ENCODE data around the gene KDM4B. TPM values are rescaled to one million over a fixed set of nuclear protein-coding genes. Genes with fewer than 3 reads are reported as not detected.

Gene KDM4B
- total RNA-seq, 2 donors from 2014 or later: 49.1 to 54.0 TPM

- H3K36me3 ChIP-seq: peaks cover 21% of the 10 kb centered on the region
- H3K4me1 ChIP-seq (ENCODE audit: control insufficient read depth in 1 of 2, low read depth in 2 of 2): peaks cover 0 to 14% of the 10 kb centered on the region in 2 donors
- ATAC-seq (ENCODE audit: insufficient number of reproducible peaks, low FRiP score, low read depth) (no peak), DNase-seq (ENCODE audit: low spot score) (no peak)
- no peak overlapping the region for H3K27ac ChIP-seq
- no peak overlapping the region for H3K4me3 ChIP-seq
- no peak for TF ChIP-seq CTCF (IDR thresholded peaks at IDR 0.05)
- no peaks in the 10 kb centered on the region for H3K27me3 ChIP-seq (replicated peaks; ENCODE audit: insufficient read depth)
- no peaks in the 10 kb centered on the region for H3K9me3 ChIP-seq
Measured at GRCh38 chr19:5020368-5020767, 51.5 kb downstream of the KDM4B start.

GRCh38 chr19:5021046-5021445 is 52.1 kb downstream of the KDM4B start:
- Histone ChIP-seq H3K36me3 (peaks cover 21% of the 10 kb centered on the region), H3K4me1 (ENCODE audit: control insufficient read depth in 1 of 2, low read depth in 2 of 2) (peaks cover 0 to 14% of the 10 kb centered on the region in 2 donors), H3K9me3 (no peaks in the 10 kb centered on the region), H3K27ac (no peak overlapping the region), H3K4me3 (no peak overlapping the region), H3K27me3 (replicated peaks; ENCODE audit: insufficient read depth) (no peaks in the 10 kb centered on the region)
- no peak for DNase-seq (ENCODE audit: low spot score)
- no peak for TF ChIP-seq CTCF (IDR thresholded peaks at IDR 0.05)
- ATAC-seq (ENCODE audit: insufficient number of reproducible peaks, low FRiP score, low read depth): no peak

GRCh38 chr19:5022066-5022860 is 53.4 kb downstream of the KDM4B start:
- TF ChIP-seq CTCF (IDR thresholded peaks at IDR 0.05): no peak
- Histone ChIP-seq H3K27ac (no peak overlapping the region), H3K4me1 (ENCODE audit: control insufficient read depth in 1 of 2, low read depth in 2 of 2) (peaks cover 3 to 23% of the 10 kb centered on the region in 2 donors), H3K36me3 (peaks cover 10% of the 10 kb centered on the region), H3K4me3 (no peak overlapping the region), H3K9me3 (no peaks in the 10 kb centered on the region), H3K27me3 (replicated peaks; ENCODE audit: insufficient read depth) (no peaks in the 10 kb centered on the region)
- no peak for ATAC-seq (ENCODE audit: insufficient number of reproducible peaks, low FRiP score, low read depth)
- DNase-seq (ENCODE audit: low spot score): no peak

- no peak for DNase-seq (ENCODE audit: low spot score)
- ATAC-seq (ENCODE audit: insufficient number of reproducible peaks, low FRiP score, low read depth): no peak
- Histone ChIP-seq H3K27ac (no peak overlapping the region), H3K9me3 (no peaks in the 10 kb centered on the region), H3K4me1 (ENCODE audit: control insufficient read depth in 1 of 2, low read depth in 2 of 2) (peaks cover 3 to 23% of the 10 kb centered on the region in 2 donors), H3K4me3 (no peak overlapping the region), H3K36me3 (peaks cover 7% of the 10 kb centered on the region), H3K27me3 (replicated peaks; ENCODE audit: insufficient read depth) (no peaks in the 10 kb centered on the region)
- no peak for TF ChIP-seq CTCF (IDR thresholded peaks at IDR 0.05)
Measured at GRCh38 chr19:5023128-5023571, 54.2 kb downstream of the KDM4B start.

- no peaks in the 10 kb centered on the region for H3K36me3 ChIP-seq
- no peak overlapping the region for H3K27ac ChIP-seq
- no peak overlapping the region for H3K4me3 ChIP-seq
- H3K9me3 ChIP-seq: no peaks in the 10 kb centered on the region
- DNase-seq (ENCODE audit: low spot score) (no peak), ATAC-seq (ENCODE audit: insufficient number of reproducible peaks, low FRiP score, low read depth) (no peak)
- no peak for TF ChIP-seq CTCF (IDR thresholded peaks at IDR 0.05)
- H3K4me1 ChIP-seq (ENCODE audit: control insufficient read depth in 1 of 2, low read depth in 2 of 2): peaks cover 3 to 23% of the 10 kb centered on the region in 2 donors
- H3K27me3 ChIP-seq (replicated peaks; ENCODE audit: insufficient read depth): no peaks in the 10 kb centered on the region
Measured at GRCh38 chr19:5024282-5024681, 55.4 kb downstream of the KDM4B start.

All from thoracic aorta (tissue), 2 donors.